Ascending aorta (tissue), 2 donors: ENCODE data around the gene REL. TPM values are rescaled to one million over a fixed set of nuclear protein-coding genes. Genes with fewer than 3 reads are reported as not detected.

Source experiments
- DNase-seq, 2 donors: peaks; one replicate each; pipeline ENCODE4 v3.0.0-alpha.2; 2019; ENCODE audit warnings: low spot score in 2 of 2
- H3K27ac ChIP-seq, 2 donors: fragments of 200-600 bp; sonication (generic); one replicate each; pipeline ENCODE4 v1.5.1; 2016 to 2017; ENCODE audit warnings: mild to moderate bottlenecking in 1 of 2
- H3K27me3 ChIP-seq: fragments of 200-600 bp; sonication (generic); one replicate; pipeline ENCODE4 v1.5.1; 2017
- H3K36me3 ChIP-seq, 2 donors: fragments of 200-600 bp; sonication (generic); one replicate each; pipeline ENCODE4 v1.5.1; 2016
- H3K4me1 ChIP-seq, 2 donors: fragments of 200-600 bp; sonication (generic); one replicate each; pipeline ENCODE4 v1.5.1; 2016 to 2017; ENCODE audit warnings: mild to moderate bottlenecking in 1 of 2
- H3K4me3 ChIP-seq, 2 donors: fragments of 200-600 bp; sonication (generic); one replicate each; pipeline ENCODE4 v1.5.1; 2016 to 2017; ENCODE audit warnings: mild to moderate bottlenecking in 1 of 2
- H3K9me3 ChIP-seq, 2 donors: fragments of 200-600 bp; sonication (generic); one replicate each; pipeline ENCODE4 v1.5.1; 2016
- CTCF ChIP-seq, 3 experiments: fragments of 200-600 bp in 2 of 3; fragments of 450-650 bp in 1 of 3; sonication (generic) in 2 of 3; IDR thresholded peaks; one replicate each; pipeline ENCODE4 v1.5.1; 2016 to 2019; ENCODE audit warnings: antibody characterized with exemption in 3 of 3, mild to moderate bottlenecking in 1 of 3, moderate library complexity in 1 of 3
- intact Hi-C: fragments of 100-400 bp; cut with DNase I; formaldehyde crosslinking; loops from one replicate; pipeline ENCODE4 v1.15.1; 2023
- total RNA-seq: library from RNA; depleted of rRNA; stranded (reverse); fragments of >200 nt; gene quantifications from one replicate; pipeline ENCODE4 v1.1.0, GENCODE V29; 2016

The REL gene
- total RNA-seq, 1 donor from 2014 or later = 5.3 TPM

DNA sequence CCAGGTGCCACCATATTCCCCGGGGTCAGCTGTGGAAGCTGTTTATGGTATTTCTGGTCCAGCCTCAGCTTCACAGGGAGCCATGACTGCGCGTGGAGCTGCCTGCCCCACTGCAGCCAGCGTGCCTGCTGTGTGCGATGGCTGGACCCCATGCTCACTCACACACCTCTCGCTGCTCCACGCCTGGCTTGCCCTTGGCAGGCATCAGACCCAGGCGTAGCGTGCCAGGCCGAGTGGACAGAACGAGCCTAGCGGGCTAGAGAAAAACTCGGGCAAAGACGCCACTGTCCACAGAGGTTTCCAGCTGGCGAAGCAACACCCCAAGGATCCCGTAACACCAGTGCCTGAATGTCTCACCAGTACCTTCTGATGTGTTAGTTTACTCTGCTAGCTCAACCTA is 93.3 kb downstream of the REL start:
- TF ChIP-seq CTCF (IDR thresholded peaks at IDR 0.05) = no peak
- Histone ChIP-seq H3K27me3 (no peaks in the 10 kb centered on the region), H3K4me1 (no peaks in the 10 kb centered on the region), H3K27ac (no peak overlapping the region), H3K9me3 (no peaks in the 10 kb centered on the region), H3K36me3 (no peaks in the 10 kb centered on the region), H3K4me3 (no peak overlapping the region)
- intact Hi-C loops = no loop called here
- DNase-seq = no peak

Other genes starting within 250 kb of the REL start
- gene PAPOLG, start 125.3 kb upstream of the REL start, total RNA-seq = 11.4 TPM
- 12.8 TPM for gene PEX13, start 136.1 kb downstream of the REL start, total RNA-seq
- 1.4 TPM for gene PUS10, start 136.7 kb downstream of the REL start, total RNA-seq
- gene SANBR, start 184.3 kb downstream of the REL start, total RNA-seq = 10.7 TPM